ENCODE results near the gene CACNA1H. TPM values are rescaled to one million over a fixed set of nuclear protein-coding genes. Genes with fewer than 3 reads are reported as not detected.
"Not testable (repeated sequence)": the region's sequence is repeated elsewhere in the genome, so short reads cannot be mapped to it uniquely, and the experiment has no call there.

The CACNA1H gene
- total RNA-seq, 1 donor from 2014 or later = 1.1 TPM

DNA sequence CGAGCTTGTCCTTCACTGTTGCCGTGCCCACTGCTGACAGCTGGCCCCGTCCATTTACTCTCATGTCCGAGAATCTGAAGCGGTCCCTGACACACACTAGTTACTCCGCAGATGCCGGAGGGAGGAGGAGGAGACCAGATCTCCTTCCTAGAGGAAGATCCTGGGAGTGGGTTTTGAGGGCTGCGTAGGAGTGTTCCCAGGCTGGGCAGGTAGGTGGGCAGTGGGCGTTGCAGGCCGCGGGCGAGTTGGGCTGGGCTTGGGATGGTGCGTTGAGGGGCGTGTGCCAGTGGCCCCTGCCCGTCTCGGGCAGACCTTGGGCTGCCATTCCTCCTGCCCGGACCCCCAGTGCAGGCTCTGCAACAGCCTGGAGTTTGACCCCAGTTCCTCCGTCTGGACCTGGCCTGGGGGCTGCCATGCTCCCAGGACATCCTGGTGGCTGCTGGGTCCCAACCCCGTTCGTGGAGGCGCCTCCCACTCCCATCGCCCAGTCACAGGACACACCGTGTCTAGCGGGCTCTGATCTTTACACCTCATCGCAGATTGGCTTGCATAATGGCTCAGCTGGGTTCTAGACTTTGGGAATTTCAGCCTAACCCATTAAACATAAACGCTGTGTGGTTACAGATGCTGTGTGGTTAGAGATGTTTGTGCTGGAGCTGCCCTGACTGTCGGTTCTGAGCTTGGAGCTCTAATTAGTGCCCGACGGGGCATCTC lies 22.8 kb downstream of the CACNA1H start:
- ATAC-seq = no peak

DNA sequence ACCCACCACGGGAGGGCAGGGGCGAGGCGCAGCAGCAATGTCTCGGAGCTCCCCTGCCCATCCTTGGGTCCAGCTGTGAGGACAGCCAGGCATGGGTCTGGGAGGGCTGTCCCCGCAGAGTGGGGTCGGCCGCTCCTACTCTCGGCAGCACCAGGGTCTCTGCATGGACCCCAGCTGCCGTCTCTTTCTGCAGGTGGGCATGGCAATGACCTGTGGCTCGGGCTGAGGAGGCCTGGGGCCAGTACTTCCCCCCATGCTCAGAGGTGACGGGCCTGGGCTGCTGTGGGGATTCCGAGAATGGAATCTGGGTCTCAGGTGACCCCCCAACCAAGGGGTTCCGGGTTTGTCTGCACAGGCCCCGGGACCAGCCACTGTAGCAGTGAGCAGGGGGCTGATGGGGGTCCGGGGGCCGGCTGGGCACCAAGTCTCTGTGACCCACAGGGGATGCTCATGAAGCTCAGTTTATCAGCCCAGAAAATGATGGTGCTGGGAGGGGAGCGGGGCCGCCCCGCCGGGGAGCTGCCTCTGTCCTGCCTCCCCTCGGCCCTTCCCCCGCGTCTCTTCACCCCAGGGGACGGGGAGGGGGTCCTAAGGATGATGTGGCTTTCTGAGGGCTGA lies 23.5 kb downstream of the CACNA1H start:
- no peak for ATAC-seq

DNA sequence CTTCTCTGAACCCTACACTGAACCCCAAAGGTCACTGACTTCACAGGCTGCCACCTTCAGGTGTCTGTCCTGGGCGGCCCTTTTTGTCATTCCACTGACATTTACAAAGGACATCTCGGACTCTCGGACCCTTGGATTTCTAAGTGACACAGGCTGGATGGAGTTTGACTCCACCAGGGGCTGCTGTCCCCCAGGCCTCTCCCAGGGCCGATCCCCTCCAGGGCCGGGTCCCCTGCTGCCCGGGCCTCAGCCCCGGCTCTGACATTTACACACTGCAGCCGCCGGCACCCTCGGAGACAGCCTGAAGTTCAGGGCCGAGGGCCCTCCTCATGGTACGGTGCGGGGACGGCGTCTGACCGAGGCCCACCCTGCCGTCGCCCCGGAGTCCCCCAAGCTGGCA lies 24.1 kb downstream of the CACNA1H start:
- ATAC-seq = no peak

DNA sequence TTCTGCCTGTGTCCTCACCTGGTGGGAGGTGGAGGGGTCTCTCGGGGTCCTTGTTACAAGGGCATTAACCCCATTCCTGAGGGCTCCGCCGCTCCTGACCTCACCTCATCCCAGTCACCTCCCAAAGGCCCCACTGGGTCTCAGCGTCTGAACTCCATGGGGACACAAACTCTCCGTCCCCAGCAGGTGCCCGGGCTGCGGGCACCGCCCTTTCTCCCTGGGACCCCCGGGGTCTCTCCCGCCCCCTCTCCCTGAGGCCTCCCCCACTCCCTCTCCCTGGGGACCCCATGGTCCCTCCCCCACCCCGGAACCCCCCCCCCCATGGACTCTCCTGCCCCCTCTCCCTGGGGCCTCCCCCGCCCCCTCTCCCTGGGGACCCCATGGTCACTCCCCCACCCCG lies 24.8 kb downstream of the CACNA1H start:
- no peak for ATAC-seq

DNA sequence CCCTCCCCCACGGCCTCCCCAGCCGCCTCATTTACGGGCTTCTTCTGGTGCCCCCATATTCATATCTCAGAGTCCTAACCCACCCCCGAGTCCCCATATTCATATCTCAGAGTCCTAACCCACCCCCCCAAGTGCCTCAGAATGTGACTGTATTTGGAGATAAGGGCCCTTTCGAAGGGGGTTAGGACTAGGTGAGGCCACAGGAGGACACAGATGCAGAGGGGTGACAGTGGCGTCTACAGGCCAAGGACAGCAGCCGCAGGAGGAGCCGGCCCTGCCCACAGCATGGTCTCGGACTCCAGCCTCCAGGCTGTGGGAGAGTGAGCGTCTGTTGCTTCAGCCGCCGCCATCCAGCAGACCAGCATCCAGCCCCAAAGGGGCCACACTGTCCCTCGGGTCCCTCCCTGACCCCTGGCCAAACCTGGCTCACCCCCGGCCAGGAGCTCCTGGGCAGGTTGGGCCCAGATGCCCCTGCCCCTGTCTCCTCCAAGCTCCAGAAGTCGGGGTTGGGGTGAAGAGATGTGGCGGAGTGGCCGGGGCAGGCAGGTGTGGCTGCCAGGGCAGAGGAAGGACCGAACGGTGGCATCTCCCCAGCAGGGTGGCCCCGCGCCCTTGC lies 25.5 kb downstream of the CACNA1H start:
- ATAC-seq = no peak

DNA sequence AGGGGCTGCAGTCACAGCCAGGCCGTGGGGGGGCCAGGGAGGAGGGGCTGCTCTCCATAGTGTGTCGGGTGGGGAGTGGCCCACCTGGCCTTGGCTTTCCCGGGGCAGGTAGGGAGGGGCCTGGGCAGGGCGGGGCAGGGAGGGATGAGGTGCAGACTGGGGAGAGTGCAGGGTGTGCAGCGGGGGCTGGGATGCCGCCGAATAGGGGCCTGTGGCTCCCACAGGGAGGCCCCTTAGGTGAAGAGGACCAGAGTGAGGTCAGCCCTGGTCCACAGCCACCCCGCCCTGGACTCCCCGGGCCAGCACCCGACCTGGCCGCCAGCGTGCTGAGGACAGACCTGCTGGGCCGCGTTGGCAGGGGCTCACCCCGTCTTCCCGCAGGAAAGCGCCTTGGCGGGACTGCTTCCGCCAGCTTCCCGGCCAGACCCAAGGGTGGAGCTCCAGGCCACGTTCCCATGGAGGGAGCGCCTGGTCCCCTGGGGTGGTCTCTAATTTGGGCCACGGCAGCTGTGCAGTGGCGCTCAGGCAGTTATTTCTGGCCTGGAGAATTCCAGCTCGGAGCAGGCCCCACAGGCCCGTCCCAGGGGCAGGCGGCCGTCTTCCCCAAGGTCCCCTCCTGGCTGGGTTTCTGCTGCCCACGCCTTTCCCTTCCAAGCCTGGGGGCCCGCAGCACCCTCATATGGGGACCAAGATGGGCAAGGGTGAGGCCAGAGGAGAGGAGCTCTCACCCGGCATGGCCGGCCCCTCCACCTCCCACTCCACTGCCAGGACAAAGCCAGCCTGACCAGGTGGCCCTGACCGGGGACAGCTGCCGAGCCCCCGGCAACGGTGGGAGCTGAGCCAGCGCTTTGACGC lies 27.9 kb downstream of the CACNA1H start:
- ATAC-seq = no peak

DNA sequence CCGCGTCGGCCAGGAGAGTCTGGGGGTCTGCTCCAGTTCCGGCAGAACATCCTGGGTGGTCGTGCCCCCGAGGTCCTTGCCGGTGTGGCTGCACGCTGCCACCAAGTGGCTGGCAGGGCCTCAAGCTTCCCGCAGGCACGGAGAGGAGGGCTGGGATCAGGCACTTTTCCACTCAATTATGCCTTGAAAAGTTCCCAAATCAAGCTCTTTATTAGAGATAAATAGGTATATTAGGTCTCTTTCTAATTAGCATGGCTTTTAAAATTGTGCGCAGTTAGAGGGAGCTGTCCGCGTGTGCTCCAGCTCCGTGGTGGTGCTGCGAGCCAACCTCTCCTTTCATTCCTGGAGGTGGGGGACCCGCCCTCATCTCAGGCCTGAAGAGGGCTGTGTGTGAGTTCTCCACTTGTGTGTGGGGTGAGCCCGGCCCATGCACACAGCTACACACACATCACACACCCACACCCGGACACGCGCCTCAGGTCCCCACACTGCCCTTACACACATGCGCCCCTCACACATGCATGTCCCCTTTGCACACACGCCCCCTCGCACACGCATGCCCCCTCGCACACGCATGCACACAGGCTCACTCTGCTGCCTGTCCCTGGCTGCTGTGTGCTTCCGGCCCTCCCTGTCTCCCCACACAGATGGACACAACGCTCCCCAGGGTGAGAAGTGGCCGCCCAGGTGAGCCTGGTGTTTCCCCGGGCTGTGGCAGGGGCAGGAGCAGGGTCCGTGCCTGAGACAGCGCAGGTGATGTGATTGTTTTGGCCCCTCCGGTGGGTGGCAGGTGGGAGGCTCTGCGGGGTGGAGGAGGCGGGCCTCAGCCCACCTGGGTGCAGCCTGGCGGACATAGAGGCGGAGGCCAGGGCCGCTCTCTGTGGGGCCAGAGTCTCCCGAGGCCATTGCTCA lies 28.8 kb downstream of the CACNA1H start:
- ATAC-seq = no peak

DNA sequence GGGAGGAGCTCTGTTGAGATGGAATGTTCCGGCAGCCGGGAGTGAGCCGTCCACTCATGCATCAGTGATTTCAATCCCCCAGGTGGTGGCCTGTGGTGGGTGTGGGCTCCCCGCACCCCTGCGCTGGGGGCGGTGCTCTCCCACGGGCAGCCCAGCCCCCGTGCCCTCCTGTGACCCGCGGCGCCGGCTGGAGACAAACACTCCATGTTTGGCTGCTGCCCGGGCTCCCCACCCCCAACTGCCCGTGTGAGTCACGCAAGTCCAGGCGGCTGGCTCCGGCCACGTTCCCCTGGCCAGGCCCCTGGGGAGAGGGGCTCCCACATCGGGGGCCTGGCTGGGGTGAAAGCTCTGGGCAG lies 29.4 kb downstream of the CACNA1H start:
- no peak for ATAC-seq

DNA sequence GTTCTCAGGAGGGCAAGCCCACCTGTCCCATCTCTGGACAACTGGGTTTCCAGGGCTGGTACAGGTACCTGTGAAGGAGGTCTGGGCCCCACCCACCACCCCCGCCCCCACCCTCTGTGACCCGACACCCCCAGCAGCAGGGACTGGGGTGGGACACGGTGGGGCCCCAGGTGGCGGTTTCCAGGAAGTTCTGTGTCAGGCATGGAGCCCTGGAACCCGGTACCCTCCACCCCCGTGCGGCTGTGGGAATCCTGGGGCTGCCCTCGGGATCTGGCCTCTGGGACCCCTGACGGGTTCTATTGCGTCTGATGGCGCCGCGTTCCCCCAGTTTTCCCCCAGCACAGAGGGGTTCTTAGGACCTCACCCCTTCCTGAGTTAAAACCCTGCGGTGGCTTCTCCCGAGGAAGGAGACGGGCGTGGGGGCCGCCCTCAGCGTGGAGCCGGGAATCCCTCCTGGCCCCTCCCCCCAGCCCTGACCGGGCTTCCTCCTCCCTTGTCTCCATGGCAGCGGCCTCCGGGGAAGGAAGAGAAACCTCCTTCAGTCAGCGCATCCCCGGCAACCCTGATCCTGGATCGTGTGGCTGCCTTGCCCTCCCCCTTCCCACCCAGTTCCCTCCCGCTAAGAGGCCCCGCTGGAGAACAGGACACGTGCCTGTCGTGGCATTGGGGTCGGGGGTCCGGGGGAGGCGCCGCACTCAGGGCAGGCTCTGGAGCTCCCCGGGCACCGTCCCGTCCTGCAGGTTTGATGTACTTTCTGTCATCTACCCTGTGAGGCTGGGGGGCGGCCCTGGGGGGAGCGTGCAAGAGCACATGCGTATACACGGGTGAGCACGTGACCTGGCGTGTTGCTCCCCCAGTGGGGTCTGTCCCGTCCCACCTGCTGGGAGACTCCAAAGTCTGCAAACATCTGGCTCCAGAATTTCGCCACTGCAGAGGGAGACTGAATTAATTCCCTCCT lies 30.3 kb downstream of the CACNA1H start:
- no peak for ATAC-seq

DNA sequence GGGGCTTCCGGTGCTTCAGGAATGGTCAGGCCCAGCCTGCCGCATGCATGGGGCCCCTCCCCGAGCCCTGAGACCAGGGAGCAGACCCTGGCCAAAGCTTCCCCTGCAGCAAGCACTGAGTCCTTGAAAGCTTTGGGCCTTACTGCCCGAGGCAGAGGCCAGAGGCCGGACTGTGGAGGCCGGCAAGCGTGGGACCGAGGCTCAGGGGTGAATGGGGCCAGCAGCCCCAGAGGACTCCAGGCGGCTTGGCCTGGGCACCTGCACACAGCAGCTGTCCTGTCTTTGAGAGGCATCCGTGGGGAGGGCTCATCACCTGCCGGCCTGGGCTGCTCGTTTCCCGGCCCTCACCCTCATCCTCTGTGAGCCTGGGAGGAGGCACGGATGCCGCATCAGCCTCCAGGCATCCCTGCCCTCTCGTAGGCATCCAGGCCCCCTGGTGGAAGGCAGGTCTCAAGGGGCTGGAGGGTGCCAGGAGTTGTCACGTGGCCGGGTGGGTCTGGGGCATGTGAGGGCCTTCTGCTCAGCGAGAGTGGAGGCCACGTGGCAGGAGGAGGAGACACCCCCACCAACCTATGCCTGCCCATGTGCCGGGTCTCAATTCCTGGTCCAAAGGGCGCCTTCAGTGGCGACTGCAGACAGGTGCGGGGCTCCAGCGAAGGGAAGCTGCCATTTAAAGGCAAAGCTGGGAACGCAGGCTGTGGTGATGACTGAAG lies 31.4 kb downstream of the CACNA1H start:
- ATAC-seq = no peak

DNA sequence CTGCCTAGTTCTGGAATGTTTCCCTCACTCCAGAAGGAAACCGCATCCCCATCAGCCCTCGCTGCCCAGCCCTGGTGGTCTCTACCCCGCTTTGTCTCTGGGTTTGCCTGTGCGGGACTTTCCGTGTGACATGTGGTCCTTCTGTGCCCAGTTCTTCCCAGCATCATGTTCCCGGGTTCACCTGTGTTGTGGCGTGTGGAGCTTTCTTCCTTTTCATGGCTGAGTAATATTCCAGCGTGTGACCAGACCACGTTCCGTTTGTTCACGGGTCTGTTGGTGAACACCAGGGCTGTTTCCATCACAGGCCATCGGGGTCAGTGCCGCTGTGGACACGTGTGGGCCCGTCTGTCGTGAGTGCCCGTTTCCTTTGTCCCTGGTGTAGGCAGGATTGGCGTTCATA lies 32.1 kb downstream of the CACNA1H start:
- no peak for ATAC-seq

DNA sequence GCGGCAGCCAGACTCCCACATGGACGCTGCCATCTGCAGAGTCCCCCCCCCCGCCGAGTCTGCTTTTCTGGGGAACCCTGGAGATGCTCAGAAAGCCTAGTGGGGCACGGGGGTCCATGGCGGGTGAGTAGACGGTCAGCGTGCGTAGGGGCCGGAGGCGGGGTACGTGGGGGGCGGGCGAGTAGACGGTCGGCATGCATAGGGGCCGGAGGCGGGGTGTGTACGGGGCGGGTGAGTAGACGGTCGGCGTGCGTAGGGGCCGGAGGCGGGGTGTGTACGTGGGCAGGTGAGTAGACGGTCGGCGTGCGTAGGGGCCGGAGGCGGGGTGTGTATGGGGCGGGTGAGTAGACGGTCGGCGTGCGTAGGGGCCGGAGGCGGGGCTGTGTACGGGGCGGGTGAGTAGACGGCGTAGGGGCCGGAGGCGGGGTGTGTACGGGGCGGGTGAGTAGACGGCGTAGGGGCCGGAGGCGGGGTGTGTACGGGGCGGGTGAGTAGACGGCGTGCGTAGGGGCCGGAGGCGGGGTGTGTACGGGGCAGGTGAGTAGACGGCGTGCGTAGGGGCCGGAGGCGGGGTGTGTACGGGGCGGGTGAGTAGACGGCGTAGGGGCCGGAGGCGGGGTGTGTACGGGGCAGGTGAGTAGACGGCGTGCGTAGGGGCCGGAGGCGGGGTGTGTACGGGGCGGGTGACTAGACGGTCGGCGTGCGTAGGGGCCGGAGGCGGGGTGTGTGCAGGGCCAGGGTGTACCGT lies 32.7 kb downstream of the CACNA1H start:
- ATAC-seq = not testable (repeated sequence)

DNA sequence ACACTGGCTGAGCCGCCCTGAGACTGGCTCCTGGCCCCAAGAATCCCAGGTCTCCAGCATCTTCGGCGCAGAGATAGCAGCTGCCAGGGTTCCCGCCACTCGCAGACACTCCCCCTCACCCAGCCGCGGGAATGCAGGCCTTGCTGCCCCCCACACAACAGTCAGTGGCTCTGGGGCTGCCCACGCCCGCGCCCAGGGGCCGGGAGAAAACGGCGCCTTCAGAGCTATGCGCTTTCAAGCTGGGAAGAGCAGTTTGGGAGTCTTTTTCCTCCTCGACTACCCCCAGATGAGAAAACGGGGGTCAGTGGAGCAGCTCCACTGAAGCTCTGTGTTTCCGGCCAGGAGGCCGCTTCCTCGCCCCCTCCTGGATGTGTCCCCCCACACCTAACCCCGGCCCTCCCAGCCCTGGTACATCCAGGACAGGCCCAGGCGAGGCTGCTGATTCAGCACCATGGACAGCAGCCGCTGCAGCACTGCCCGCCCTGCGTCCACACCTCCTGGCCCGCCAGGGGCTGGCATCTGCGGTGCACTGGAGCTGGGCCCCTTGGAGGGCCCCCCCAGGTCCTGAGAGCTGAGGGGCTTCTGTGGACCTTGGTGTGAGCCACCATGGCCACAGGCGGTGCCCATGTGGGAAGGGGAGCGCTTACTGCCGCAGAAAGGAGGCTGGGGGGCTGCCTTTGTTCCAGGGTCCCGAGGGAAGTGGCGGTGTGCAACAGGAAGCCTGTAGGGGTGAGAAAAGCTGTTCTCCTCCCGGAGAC lies 35.7 kb downstream of the CACNA1H start:
- peak; percentile 64 for ATAC-seq

DNA sequence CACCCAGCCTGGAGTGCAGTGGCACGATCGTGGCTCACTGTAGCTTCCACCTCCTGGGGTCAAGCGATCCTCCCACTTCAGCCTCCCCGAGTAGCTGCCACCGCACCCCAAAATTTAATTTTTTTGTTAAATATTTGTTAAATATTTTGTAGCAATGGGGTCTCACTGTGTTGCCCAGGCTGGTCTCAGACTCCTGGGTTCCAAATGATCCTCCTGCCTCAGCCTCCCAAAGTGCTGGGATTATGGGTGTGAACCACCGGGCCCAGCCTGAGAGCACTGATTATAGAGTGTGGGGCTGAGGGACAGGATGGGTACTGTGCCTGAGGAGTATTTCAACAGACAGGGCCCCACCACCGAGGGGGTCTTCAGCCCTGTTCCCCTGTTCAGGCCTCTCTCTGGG lies 36.5 kb downstream of the CACNA1H start:
- ATAC-seq = no peak

DNA sequence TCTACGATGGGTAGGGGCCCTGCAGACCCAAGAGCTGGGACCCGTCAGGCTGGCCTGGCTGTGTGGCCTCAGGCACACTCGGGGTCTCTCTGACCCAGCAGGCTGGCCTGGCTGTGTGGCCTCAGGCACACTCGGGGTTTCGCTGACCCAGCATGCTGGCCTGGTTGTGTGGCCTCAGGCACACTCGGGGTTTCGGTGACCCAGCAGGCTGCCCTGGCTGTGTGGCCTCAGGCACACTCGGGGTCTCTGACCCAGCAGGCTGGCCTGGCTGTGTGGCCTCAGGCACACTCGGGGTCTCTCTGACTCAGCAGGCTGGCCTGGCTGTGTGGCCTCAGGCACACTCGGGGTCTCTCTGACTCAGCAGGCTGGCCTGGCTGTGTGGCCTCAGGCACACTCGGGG lies 37.9 kb downstream of the CACNA1H start:
- not testable (repeated sequence) for ATAC-seq

DNA sequence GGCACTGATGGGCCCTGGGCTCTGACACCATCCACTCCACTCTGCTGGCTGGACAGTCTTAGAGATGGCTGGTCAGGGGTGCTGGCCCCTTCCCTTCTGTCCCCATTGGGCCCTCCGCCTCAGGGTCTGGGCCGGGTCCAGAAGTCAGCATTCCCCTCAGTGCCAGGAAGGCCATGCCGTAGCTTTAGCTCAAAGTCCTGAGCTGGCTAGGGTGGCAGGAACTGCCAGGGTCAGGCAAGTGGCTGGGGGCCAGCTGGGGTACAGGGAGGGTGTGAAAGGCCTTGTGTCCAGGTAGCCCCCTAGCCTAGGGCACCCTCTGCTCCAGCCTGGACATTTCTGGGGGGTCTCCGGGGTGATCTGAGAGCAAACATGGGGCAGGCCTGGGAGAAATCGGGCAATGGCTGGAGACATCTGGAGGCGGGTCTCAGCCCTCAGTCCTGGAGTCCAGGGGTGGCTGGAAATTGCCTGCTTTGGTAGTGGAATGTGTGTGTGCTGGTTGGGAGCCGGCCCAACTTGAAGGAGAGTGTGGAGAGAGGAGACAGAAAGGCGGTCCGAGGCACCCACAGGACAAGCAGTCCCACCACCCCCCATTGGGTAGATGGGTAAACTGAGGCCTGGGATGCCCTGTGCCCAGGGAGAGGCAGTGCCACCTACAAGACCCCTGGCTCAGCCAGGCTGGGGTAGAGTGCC lies 39.6 kb downstream of the CACNA1H start:
- no peak for ATAC-seq

DNA sequence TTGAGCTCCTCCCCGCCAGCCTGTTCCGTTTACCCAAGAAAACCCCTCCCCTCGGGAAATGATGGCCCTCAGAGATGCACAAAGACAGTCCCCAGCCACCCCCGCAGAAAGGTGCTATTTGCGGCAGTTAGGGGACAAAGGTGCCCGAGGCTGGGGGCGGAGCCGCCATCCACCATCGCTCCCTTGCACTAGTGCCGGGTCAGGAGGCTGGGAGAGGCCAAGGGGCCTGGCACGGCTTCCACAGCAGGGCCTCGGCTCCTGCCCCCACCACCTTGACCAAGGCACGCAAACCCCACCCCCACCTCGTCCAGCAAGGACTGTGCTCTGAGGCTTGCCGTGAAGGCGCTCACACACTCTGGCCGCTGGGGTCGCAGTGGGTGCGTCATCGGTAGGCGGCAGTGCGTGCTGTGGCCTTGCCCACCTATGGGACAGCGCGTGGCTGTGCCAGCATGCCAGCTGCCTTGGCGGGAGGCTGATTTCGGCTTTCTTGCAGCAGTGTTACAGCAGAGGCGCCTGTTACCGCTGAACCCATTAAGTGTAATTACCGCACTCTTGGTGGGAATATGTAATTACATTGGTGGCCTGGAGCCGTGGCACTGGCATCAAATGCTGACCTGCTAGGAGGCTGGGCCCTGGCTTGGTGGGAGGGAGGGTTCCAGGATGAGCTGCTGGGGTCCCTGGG lies 40.4 kb downstream of the CACNA1H start:
- no peak for ATAC-seq

All from esophagus mucosa (tissue), 1 donor.